HL-60 (cell line): ENCODE data around the gene CPTP.

ENCODE experiments used
- DNase-seq, 2 experiments: peaks; one replicate each; pipeline ENCODE4 v3.0.0-alpha.2; 2010 to 2020; ENCODE audit warnings: low read depth in 1 of 2, low spot score in 1 of 2
- H3K27ac ChIP-seq: fragments of 250-450 bp; sonication (Bioruptor Pico); replicated peaks from 2 replicates; pipeline ENCODE4 v1.5.1; 2020; ENCODE audit warnings: mild to moderate bottlenecking, moderate library complexity
- H3K27me3 ChIP-seq: fragments of 250-450 bp; sonication (Bioruptor Pico); 2 replicates; pipeline ENCODE4 v1.5.1; 2021; ENCODE audit warnings: mild to moderate bottlenecking, moderate library complexity; ENCODE audit not compliant: insufficient read depth, poor library complexity, severe bottlenecking
- H3K4me3 ChIP-seq: replicated peaks from 2 replicates; pipeline ENCODE4 v1.5.1; 2011; ENCODE audit warnings: mild to moderate bottlenecking, control low read depth, low read length; ENCODE audit not compliant: insufficient read depth
- GABPA ChIP-seq: IDR thresholded peaks from 2 replicates; pipeline ENCODE4 v1.6.1; 2012; ENCODE audit warnings: low read depth
- POLR2AphosphoS5 ChIP-seq: IDR thresholded peaks from 2 replicates; pipeline ENCODE4 v1.6.1; 2012; ENCODE audit warnings: low read depth
- SPI1 ChIP-seq: IDR thresholded peaks from 2 replicates; pipeline ENCODE4 v1.6.1; 2012; ENCODE audit warnings: low read depth, mild to moderate bottlenecking, borderline replicate concordance
- TF ChIP-seq, protein P1 (sequence below): IDR thresholded peaks from one replicate; pipeline ENCODE4 v1.5.1; 2011; ENCODE audit warnings: low read length, control low read depth, inconsistent platforms; ENCODE audit not compliant: insufficient read depth
- TF ChIP-seq, protein P2 (sequence below): IDR thresholded peaks from 2 replicates; pipeline ENCODE4 v1.6.1; 2012; ENCODE audit warnings: low read depth; ENCODE audit not compliant: insufficient replicate concordance

Gene CPTP

DNA sequence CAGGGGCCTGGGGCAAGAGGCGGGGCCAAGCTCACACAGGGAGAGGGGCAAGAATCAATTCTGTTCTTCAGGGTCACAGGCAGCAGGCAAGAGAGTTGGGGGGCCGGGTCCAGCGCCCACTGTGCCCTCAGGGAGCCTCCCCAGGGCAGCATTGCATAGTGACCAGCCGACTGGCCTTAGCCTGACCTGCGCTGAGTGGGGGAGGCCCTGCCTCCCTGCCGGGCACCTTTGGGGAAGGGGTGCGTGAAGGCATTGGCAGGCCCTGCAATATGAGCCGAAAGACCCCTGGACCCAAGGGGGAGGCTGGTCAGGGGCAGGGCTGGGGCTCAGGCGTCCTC, 32.2 kb upstream of the CPTP start:
- Histone ChIP-seq H3K27me3 (no peaks in the 10 kb centered on the region), H3K4me3 (no peak overlapping the region), H3K27ac (no peak overlapping the region)
- TF ChIP-seq GABPA, result no peak
- no peak for DNase-seq

DNA sequence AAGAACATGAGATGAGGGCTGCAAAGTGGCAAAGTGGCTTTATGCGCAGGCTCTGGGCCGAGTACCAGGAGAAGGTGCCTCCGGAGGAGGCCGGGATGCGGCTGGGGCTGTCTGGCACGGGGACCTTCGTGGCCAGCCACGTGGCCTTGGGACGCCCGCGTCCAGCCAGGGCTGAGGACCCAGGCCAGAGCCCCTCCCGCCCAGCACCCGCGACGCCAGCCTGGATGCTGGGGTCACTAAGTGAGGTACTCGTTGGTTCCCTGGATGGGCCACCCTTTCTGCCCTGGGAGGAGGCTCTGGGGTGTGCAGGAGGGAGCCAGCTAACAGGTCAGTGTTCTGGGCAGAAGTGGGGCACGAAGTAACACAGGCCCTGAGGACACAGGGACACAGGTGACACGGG, 31.8 kb upstream of the CPTP start:
- Histone ChIP-seq H3K4me3 (no peak overlapping the region), H3K27ac (no peak overlapping the region), H3K27me3 (no peaks in the 10 kb centered on the region)
- TF ChIP-seq, protein P1, sequence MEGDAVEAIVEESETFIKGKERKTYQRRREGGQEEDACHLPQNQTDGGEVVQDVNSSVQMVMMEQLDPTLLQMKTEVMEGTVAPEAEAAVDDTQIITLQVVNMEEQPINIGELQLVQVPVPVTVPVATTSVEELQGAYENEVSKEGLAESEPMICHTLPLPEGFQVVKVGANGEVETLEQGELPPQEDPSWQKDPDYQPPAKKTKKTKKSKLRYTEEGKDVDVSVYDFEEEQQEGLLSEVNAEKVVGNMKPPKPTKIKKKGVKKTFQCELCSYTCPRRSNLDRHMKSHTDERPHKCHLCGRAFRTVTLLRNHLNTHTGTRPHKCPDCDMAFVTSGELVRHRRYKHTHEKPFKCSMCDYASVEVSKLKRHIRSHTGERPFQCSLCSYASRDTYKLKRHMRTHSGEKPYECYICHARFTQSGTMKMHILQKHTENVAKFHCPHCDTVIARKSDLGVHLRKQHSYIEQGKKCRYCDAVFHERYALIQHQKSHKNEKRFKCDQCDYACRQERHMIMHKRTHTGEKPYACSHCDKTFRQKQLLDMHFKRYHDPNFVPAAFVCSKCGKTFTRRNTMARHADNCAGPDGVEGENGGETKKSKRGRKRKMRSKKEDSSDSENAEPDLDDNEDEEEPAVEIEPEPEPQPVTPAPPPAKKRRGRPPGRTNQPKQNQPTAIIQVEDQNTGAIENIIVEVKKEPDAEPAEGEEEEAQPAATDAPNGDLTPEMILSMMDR, result no peak
- TF ChIP-seq GABPA (no peak), POLR2AphosphoS5 (no peak), SPI1 (no peak)
- TF ChIP-seq, protein P2, sequence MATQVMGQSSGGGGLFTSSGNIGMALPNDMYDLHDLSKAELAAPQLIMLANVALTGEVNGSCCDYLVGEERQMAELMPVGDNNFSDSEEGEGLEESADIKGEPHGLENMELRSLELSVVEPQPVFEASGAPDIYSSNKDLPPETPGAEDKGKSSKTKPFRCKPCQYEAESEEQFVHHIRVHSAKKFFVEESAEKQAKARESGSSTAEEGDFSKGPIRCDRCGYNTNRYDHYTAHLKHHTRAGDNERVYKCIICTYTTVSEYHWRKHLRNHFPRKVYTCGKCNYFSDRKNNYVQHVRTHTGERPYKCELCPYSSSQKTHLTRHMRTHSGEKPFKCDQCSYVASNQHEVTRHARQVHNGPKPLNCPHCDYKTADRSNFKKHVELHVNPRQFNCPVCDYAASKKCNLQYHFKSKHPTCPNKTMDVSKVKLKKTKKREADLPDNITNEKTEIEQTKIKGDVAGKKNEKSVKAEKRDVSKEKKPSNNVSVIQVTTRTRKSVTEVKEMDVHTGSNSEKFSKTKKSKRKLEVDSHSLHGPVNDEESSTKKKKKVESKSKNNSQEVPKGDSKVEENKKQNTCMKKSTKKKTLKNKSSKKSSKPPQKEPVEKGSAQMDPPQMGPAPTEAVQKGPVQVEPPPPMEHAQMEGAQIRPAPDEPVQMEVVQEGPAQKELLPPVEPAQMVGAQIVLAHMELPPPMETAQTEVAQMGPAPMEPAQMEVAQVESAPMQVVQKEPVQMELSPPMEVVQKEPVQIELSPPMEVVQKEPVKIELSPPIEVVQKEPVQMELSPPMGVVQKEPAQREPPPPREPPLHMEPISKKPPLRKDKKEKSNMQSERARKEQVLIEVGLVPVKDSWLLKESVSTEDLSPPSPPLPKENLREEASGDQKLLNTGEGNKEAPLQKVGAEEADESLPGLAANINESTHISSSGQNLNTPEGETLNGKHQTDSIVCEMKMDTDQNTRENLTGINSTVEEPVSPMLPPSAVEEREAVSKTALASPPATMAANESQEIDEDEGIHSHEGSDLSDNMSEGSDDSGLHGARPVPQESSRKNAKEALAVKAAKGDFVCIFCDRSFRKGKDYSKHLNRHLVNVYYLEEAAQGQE, result no peak
- no peak for DNase-seq

DNA sequence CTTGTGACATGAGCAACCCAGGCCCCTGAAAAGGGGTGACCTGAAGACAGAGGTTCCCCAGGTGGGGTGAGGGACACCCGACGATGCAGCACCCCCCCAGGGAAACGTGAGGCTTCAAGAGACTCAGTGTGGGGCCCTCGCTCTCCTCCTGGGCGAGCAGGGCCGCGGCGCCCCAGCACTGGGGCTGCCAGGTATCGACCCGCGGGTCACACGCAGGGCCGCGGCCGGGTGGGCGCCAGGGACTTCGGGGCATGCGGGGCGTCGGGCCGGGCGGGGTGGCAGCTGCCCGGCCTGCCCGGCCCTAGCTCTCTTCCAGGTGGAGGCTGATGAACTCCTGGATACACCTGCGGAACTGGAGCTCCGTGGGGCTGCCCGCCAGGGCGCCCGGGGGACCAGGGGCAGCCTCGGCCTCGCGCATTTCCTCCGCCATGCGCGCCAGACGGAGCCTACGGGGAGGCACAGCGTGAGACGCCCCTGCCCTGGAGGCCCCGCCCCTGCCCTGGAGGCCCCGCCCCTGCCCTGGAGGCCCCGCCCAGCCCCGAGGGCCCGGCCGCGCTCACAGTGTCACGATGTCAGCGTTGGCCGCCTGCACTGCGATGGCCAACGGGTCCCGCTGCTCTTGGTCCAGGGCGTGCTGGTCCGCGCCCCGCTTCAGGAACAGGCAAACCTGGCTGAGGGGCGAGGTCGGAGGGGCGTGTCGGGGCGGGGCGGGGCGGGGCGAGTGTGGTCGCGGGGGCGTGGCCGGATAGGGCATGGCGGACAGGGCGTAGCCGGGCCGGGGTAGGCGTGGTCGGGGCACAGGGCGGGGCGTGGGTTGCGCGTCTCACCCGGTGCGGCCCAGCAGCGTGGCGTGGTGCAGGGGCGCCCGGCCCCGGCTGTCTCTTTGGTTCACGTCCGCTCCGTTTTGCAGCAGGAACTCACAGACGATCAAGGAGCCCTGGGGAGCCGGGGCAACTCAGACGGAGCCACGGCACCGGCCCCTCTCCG, 31.0 kb upstream of the CPTP start:
- no peak for DNase-seq
- TF ChIP-seq SPI1 (no peak), GABPA (no peak), POLR2AphosphoS5 (no peak)
- TF ChIP-seq, protein P2, result no peak
- TF ChIP-seq, protein P1, result no peak
- H3K27ac ChIP-seq, result no peak overlapping the region
- H3K27me3 ChIP-seq, result no peaks in the 10 kb centered on the region
- H3K4me3 ChIP-seq, result no peak overlapping the region

DNA sequence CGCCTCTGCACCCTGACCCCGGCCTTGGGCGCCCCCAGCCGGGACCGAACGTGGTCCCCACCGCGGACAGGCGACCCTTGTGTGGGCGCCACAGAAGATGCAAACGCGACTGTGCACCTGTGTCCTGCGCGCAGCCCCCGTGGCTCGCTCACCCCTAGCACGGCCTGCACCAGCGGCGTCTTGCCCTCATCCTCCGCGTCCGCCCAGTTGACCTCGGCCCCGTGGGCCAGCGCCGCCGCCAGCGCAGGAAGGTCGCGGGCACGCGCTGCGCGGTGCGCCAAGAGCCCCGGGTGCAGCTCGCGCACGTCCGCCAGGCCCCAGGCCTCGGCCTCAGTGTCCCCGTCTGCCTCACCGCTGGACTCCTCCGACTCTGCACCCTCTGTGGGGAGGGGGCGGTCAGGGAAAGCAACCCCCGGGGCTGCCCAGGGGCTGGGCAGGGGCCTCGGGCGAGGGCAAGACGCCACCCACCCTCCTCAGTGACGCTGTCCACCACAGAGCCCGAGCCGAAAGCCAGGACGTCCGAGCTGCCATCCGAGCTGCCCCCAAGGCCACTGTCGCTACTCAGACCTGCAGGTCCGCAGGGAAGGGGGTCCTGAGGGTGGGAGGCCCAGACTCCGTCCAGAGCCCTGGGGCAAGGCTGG, 30.2 kb upstream of the CPTP start:
- H3K4me3 ChIP-seq, result no peak overlapping the region
- H3K27me3 ChIP-seq, result no peaks in the 10 kb centered on the region
- DNase-seq, result no peak
- TF ChIP-seq, protein P1, result no peak
- TF ChIP-seq POLR2AphosphoS5, result no peak
- TF ChIP-seq SPI1, result no peak
- TF ChIP-seq GABPA, result no peak
- TF ChIP-seq, protein P2, result no peak
- no peak overlapping the region for H3K27ac ChIP-seq
